Stomach (tissue), 4 donors: Measurements from ENCODE around the gene HIVEP1.

Experiments
- CTCF ChIP-seq, 7 experiments: fragments of 450-650 bp in 4 of 7; fragments of 200-600 bp in 3 of 7; sonication (generic) in 3 of 7; IDR thresholded peaks; one replicate each; pipeline ENCODE4 v1.5.1; 2016 to 2019; ENCODE audit warnings: antibody characterized with exemption in 7 of 7, control low read depth in 2 of 7, mild to moderate bottlenecking in 1 of 7
- POLR2A ChIP-seq, 4 donors: fragments of 450-650 bp; IDR thresholded peaks; one replicate each; pipeline ENCODE4 v1.6.1; 2016; ENCODE audit warnings: antibody characterized with exemption in 4 of 4, control low read depth in 2 of 4, mild to moderate bottlenecking in 1 of 4, moderate library complexity in 1 of 4
- POLR2AphosphoS5 ChIP-seq, 3 donors: sonication (generic); formaldehyde crosslinking; IDR thresholded peaks; one replicate each; pipeline ENCODE4 v1.6.1; 2016; ENCODE audit warnings: antibody characterized with exemption in 3 of 3

GRCh38 chr6:12101048-12101447 is 88.9 kb downstream of the HIVEP1 start:
- TF ChIP-seq CTCF (IDR thresholded peaks at IDR 0.05) (no peak), POLR2AphosphoS5 (IDR thresholded peaks at IDR 0.05) (no peak), POLR2A (IDR thresholded peaks at IDR 0.05) (no peak)
